HEK293T (cell line): ENCODE measurements around the gene UNC93B1.

Experiments
- BHLHE40 ChIP-seq: fragments of 450-650 bp; IDR thresholded peaks from 2 replicates; pipeline ENCODE4 v1.6.1; 2016; ENCODE audit warnings: mild to moderate bottlenecking, moderate library complexity, borderline replicate concordance
- FOXK2 ChIP-seq: fragments of 450-650 bp; IDR thresholded peaks from 2 replicates; pipeline ENCODE4 v1.6.1; 2016; ENCODE audit warnings: mild to moderate bottlenecking
- SP1 ChIP-seq: fragments of 450-650 bp; IDR thresholded peaks from 2 replicates; pipeline ENCODE4 v1.6.1; 2017

DNA sequence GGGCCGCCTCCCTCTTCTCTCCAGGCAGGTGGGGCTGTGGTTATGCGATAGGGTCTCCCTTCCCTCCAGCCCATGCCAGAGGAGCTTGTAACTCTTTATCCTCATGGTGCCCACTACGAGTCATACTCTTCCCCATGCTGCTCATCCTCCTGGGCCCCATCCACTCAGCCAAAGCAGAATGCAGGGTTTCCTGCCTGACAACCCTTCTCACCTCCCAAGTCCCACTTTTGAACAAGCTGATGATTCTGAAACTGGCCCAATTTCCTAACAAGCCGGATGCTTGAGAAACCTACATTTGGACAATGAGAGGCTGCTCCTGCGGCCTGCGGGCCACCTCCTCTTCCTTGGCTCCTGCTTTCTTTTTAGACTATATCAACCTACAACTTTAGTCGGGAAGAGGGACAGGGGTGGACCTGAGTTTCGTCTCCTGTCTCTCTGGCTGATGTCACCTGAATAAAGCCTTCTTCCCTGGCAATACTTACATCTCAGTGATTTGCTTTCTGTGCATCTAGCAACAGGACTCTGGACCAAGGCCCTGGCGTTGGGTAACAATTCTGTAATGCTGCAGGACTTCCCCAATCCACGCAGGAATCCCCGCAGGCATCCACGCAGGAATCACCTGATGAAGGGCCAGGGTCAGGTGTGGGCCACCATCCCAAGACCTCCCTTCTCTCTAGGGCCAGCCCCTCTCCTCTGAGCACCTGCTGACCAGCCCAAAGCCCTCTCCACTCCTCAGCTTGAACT, 25.1 kb upstream of the UNC93B1 start:
- TF ChIP-seq FOXK2 (no peak), SP1 (no peak), BHLHE40 (no peak)
